ENCODE measurements around the gene ATG3. TPM values are rescaled to one million over a fixed set of nuclear protein-coding genes. Genes with fewer than 3 reads are reported as not detected.

The ATG3 gene
- total and polyA plus RNA-seq, 2 of the 8 experiments (the other 6 are each of a cell fraction or from before 2014, with no cell fraction given): 27.3 to 55.3 TPM

- TF ChIP-seq EGR1 (IDR thresholded peaks at IDR 0.05; ENCODE audit: borderline replicate concordance, low read depth, low read length): no peak
- TF ChIP-seq MAFK (IDR thresholded peaks at IDR 0.05; ENCODE audit: low read depth, low read length): no peak
- no peak for TF ChIP-seq SAP30 (IDR thresholded peaks at IDR 0.05; ENCODE audit: insufficient read depth, insufficient replicate concordance, low read length)
- TF ChIP-seq SP1 (IDR thresholded peaks at IDR 0.05; ENCODE audit: low read depth, low read length): no peak
- no peak for TF ChIP-seq TBP (IDR thresholded peaks at IDR 0.05; ENCODE audit: low read depth, low read length)
- no peak for TF ChIP-seq RNF2 (IDR thresholded peaks at IDR 0.05; ENCODE audit: borderline replicate concordance, low read depth, low read length, missing control alignments, poor library complexity, severe bottlenecking)
These were observed 24.0 kb upstream of the ATG3 start (continued) for GRCh38 chr3:112585782-112586181.
